Lung (tissue), 12 donors: ENCODE data around the gene NECAB3. TPM values are rescaled to one million over a fixed set of nuclear protein-coding genes. Genes with fewer than 3 reads are reported as not detected.

Source experiments
- ATAC-seq: fragments of 200-7000 bp; cut with Tn5 transposase; one replicate; pipeline ENCODE4 v1.9.1; 2020; ENCODE audit warnings: moderate number of reproducible peaks; ENCODE audit not compliant: insufficient read depth, low FRiP score
- DNase-seq, 3 donors: peaks; one replicate each; pipeline ENCODE4 v3.0.0-alpha.2; 2013 to 2017
- H3K27ac ChIP-seq, 2 donors: one replicate each; pipeline ENCODE4 v1.5.1; 2013; ENCODE audit warnings: mild to moderate bottlenecking in 2 of 2, moderate library complexity in 2 of 2, control low read depth in 1 of 2, inconsistent platforms in 1 of 2, low read depth in 1 of 2, low read length in 1 of 2
- H3K27me3 ChIP-seq, 3 donors: one replicate each; pipeline ENCODE4 v1.5.1; 2013; ENCODE audit warnings: low read length in 2 of 3; ENCODE audit not compliant: control insufficient read depth in 3 of 3, insufficient read depth in 3 of 3
- H3K36me3 ChIP-seq, 4 donors: one replicate each; pipeline ENCODE4 v1.5.1; 2013; ENCODE audit warnings: low read length in 4 of 4, mild to moderate bottlenecking in 1 of 4, moderate library complexity in 1 of 4; ENCODE audit not compliant: control insufficient read depth in 4 of 4, insufficient read depth in 4 of 4
- H3K4me1 ChIP-seq, 5 donors: one replicate each; pipeline ENCODE4 v1.5.1; 2013; ENCODE audit warnings: low read length in 5 of 5, mild to moderate bottlenecking in 2 of 5, moderate library complexity in 1 of 5; ENCODE audit not compliant: control insufficient read depth in 5 of 5, insufficient read depth in 5 of 5
- H3K4me3 ChIP-seq: one replicate; pipeline ENCODE4 v1.5.1; 2013; ENCODE audit warnings: mild to moderate bottlenecking, control low read depth, moderate library complexity
- H3K9ac ChIP-seq, 2 donors: one replicate each; pipeline ENCODE4 v1.5.1; 2013; ENCODE audit warnings: low read length in 2 of 2, control low read depth in 1 of 2; ENCODE audit not compliant: insufficient read depth in 1 of 2
- H3K9me3 ChIP-seq, 4 donors: one replicate each; pipeline ENCODE4 v1.5.1; 2013; ENCODE audit warnings: low read length in 3 of 4, mild to moderate bottlenecking in 1 of 4, moderate library complexity in 1 of 4; ENCODE audit not compliant: control insufficient read depth in 4 of 4, insufficient read depth in 3 of 4
- WGBS, 2 donors: extraction: QIAGEN DNeasy Blood & Tissue Kit; methylation state at CpG; one replicate each; pipeline ENCODE4 v1.1.7; 2013; 5-methylcytosine and 5-hydroxymethylcytosine counted together
- polyA plus RNA-seq, 2 donors: library from polyadenylated mRNA; stranded (reverse); fragments of 200-250 nt; gene quantifications; one replicate each; pipeline ENCODE4 v1.2.1, GENCODE V29; 2013
- total RNA-seq, 2 donors: library from RNA; depleted of rRNA in 1 of 2; stranded (reverse); fragments of >200 nt in 1 of 2; gene quantifications; one replicate each; pipeline ENCODE4 v1.2.1, GENCODE V29; 2014 to 2021
- TF ChIP-seq, protein P1 (sequence below): IDR thresholded peaks from 2 replicates; pipeline ENCODE4 v1.5.1; 2012; ENCODE audit warnings: mild to moderate bottlenecking; ENCODE audit errors: control extremely low read depth, extremely low read depth
- donor health status: control.
- donor health status: control.
- donor health status: Bipolar disorder and iron deficiency.
- donor health status: healthy.
- donor health status: DM: yes; HTN: yes; CAD: no.

The NECAB3 gene
- total and polyA plus RNA-seq, 4 donors = 21.2 to 127 (median 72.2) TPM

- TF ChIP-seq, protein P1, sequence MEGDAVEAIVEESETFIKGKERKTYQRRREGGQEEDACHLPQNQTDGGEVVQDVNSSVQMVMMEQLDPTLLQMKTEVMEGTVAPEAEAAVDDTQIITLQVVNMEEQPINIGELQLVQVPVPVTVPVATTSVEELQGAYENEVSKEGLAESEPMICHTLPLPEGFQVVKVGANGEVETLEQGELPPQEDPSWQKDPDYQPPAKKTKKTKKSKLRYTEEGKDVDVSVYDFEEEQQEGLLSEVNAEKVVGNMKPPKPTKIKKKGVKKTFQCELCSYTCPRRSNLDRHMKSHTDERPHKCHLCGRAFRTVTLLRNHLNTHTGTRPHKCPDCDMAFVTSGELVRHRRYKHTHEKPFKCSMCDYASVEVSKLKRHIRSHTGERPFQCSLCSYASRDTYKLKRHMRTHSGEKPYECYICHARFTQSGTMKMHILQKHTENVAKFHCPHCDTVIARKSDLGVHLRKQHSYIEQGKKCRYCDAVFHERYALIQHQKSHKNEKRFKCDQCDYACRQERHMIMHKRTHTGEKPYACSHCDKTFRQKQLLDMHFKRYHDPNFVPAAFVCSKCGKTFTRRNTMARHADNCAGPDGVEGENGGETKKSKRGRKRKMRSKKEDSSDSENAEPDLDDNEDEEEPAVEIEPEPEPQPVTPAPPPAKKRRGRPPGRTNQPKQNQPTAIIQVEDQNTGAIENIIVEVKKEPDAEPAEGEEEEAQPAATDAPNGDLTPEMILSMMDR = no peak
- Histone ChIP-seq H3K4me3 (no peak overlapping the region), H3K36me3 (peaks cover 28 to 69% (median 43%) of the 10 kb centered on the region in 4 donors), H3K9me3 (no peaks in the 10 kb centered on the region), H3K9ac (no peak overlapping the region), H3K27me3 (no peaks in the 10 kb centered on the region), H3K27ac (no peak overlapping the region), H3K4me1 (no peaks in the 10 kb centered on the region)
- ATAC-seq (no peak), DNase-seq (no peak)
- WGBS, 2 donors = 97 to 98% methylated on average over 4 of the region's 4 CpGs
Measured at GRCh38 chr20:33627577-33628216, 46.5 kb downstream of the NECAB3 start.

- 96% methylated on average over 4 of the region's 4 CpGs for WGBS, 2 donors
- no peak for DNase-seq
- Histone ChIP-seq H3K4me3 (no peak overlapping the region), H3K36me3 (peaks cover 28 to 66% (median 40%) of the 10 kb centered on the region in 4 donors), H3K9ac (no peak overlapping the region), H3K27ac (no peak overlapping the region), H3K27me3 (no peaks in the 10 kb centered on the region), H3K9me3 (no peaks in the 10 kb centered on the region), H3K4me1 (no peaks in the 10 kb centered on the region)
- TF ChIP-seq, protein P1 = no peak
- ATAC-seq = no peak
Measured at GRCh38 chr20:33626190-33626589, 48.0 kb downstream of the NECAB3 start.

- Histone ChIP-seq H3K9me3 (no peaks in the 10 kb centered on the region), H3K36me3 (peaks cover 16 to 59% (median 31%) of the 10 kb centered on the region in 4 donors), H3K4me3 (no peak overlapping the region), H3K9ac (no peak overlapping the region), H3K27me3 (no peaks in the 10 kb centered on the region), H3K4me1 (no peaks in the 10 kb centered on the region), H3K27ac (no peak overlapping the region)
- TF ChIP-seq, protein P1 = no peak
- DNase-seq (no peak), ATAC-seq (no peak)
- 81 to 82% methylated on average over 3 of the region's 3 CpGs for WGBS, 2 donors
Measured at GRCh38 chr20:33624399-33624798, 49.8 kb downstream of the NECAB3 start.
